Mesenchymal stem cell (in vitro differentiated cells and primary cell): ENCODE measurements around the gene ASXL2.

Source experiments
- DNase-seq: peaks from one replicate; pipeline ENCODE4 v3.0.0-alpha.2; 2013
- H2AFZ ChIP-seq: one replicate; pipeline ENCODE4 v1.6.1; 2013; ENCODE audit warnings: low read depth, mild to moderate bottlenecking, control low read depth, inconsistent platforms, low read length, moderate library complexity
- H2AK5ac ChIP-seq: 2 replicates; pipeline ENCODE4 v1.6.1; 2013; ENCODE audit warnings: low read length, moderate library complexity, mild to moderate bottlenecking, inconsistent platforms; ENCODE audit not compliant: severe bottlenecking
- H2BK120ac ChIP-seq: one replicate; pipeline ENCODE4 v1.6.1; 2013; ENCODE audit warnings: low read depth, mild to moderate bottlenecking, inconsistent platforms, low read length, moderate library complexity
- H2BK12ac ChIP-seq, 2 experiments: one replicate each; pipeline ENCODE4 v1.6.1; 2013; ENCODE audit warnings: inconsistent platforms in 2 of 2, low read length in 2 of 2, mild to moderate bottlenecking in 2 of 2, moderate library complexity in 2 of 2, control low read depth in 1 of 2
- H2BK15ac ChIP-seq: one replicate; pipeline ENCODE4 v1.6.1; 2013; ENCODE audit warnings: mild to moderate bottlenecking, low read depth, inconsistent platforms; ENCODE audit not compliant: poor library complexity, severe bottlenecking
- H2BK5ac ChIP-seq: 2 replicates; pipeline ENCODE4 v1.6.1; 2013; ENCODE audit warnings: low read depth, mild to moderate bottlenecking, low read length, control low read depth, inconsistent platforms; ENCODE audit not compliant: poor library complexity, severe bottlenecking
- H3K14ac ChIP-seq, 2 experiments: one replicate each; pipeline ENCODE4 v1.6.1; 2013; ENCODE audit warnings: inconsistent platforms in 2 of 2, low read length in 2 of 2, control low read depth in 1 of 2, mild to moderate bottlenecking in 1 of 2, moderate library complexity in 1 of 2
- H3K18ac ChIP-seq, 2 experiments: one replicate each; pipeline ENCODE4 v1.6.1; 2013; ENCODE audit warnings: inconsistent platforms in 2 of 2, low read length in 2 of 2, control low read depth in 1 of 2, low read depth in 1 of 2, mild to moderate bottlenecking in 1 of 2
- H3K23ac ChIP-seq, 2 experiments: one replicate each; pipeline ENCODE4 v1.6.1; 2013; ENCODE audit warnings: inconsistent platforms in 2 of 2, low read length in 2 of 2, mild to moderate bottlenecking in 2 of 2, moderate library complexity in 2 of 2, control low read depth in 1 of 2
- H3K27ac ChIP-seq: 2 replicates; pipeline ENCODE4 v1.5.1; 2013; ENCODE audit warnings: mild to moderate bottlenecking, moderate library complexity, low read length, control low read depth, inconsistent platforms; ENCODE audit not compliant: poor library complexity, severe bottlenecking
- H3K27me3 ChIP-seq, 2 experiments: 2 replicates each; pipeline versions ENCODE4 v1.6.1 to v1.7.0; 2013; ENCODE audit warnings: low read length in 2 of 2, mild to moderate bottlenecking in 2 of 2, moderate library complexity in 2 of 2, control low read depth in 1 of 2, inconsistent platforms in 1 of 2; ENCODE audit not compliant: control insufficient read depth in 1 of 2, insufficient read depth in 1 of 2
- H3K36me3 ChIP-seq, 2 experiments: 2 replicates each; pipeline versions ENCODE4 v1.6.1 to v1.7.0; 2013; ENCODE audit warnings: low read length in 2 of 2, control low read depth in 1 of 2, inconsistent platforms in 1 of 2, low read depth in 1 of 2, mild to moderate bottlenecking in 1 of 2; ENCODE audit not compliant: insufficient read depth in 2 of 2, control insufficient read depth in 1 of 2
- H3K4ac ChIP-seq, 2 experiments: one replicate each; pipeline ENCODE4 v1.6.1; 2013; ENCODE audit warnings: inconsistent platforms in 2 of 2, low read length in 2 of 2, mild to moderate bottlenecking in 2 of 2, moderate library complexity in 2 of 2, control low read depth in 1 of 2, low read depth in 1 of 2
- H3K4me1 ChIP-seq: 2 replicates; pipeline ENCODE4 v1.6.1; 2013; ENCODE audit warnings: low read depth, low read length, control low read depth; ENCODE audit not compliant: control insufficient read depth, insufficient read depth
- H3K4me2 ChIP-seq: 2 replicates; pipeline ENCODE4 v1.6.1; 2013; ENCODE audit warnings: low read length, mild to moderate bottlenecking, inconsistent platforms; ENCODE audit not compliant: poor library complexity, severe bottlenecking
- H3K4me3 ChIP-seq, 2 experiments: 2 replicates each; pipeline versions ENCODE4 v1.5.1 to v1.7.0; 2013; ENCODE audit warnings: low read length in 2 of 2, mild to moderate bottlenecking in 2 of 2, control low read depth in 1 of 2, low read depth in 1 of 2; ENCODE audit not compliant: insufficient read depth in 1 of 2
- H3K79me1 ChIP-seq: replicated peaks from 2 replicates; pipeline ENCODE4 v1.6.1; 2013; ENCODE audit warnings: mild to moderate bottlenecking, control low read depth, low read length, inconsistent platforms; ENCODE audit not compliant: poor library complexity, severe bottlenecking
- H3K9ac ChIP-seq: 2 replicates; pipeline ENCODE4 v1.7.0; 2013; ENCODE audit warnings: mild to moderate bottlenecking, low read length, moderate library complexity
- H3K9me3 ChIP-seq: 2 replicates; pipeline ENCODE4 v1.7.0; 2013; ENCODE audit warnings: mild to moderate bottlenecking, low read length; ENCODE audit not compliant: control insufficient read depth
- H4K8ac ChIP-seq: one replicate; pipeline ENCODE4 v1.6.1; 2013; ENCODE audit warnings: inconsistent platforms, mild to moderate bottlenecking, low read length, moderate library complexity
- H4K91ac ChIP-seq: one replicate; pipeline ENCODE4 v1.6.1; 2013; ENCODE audit warnings: mild to moderate bottlenecking, low read length, inconsistent platforms
- WGBS: methylation state at CpG from one replicate; pipeline ENCODE4 v1.1.7; 2013; ENCODE audit warnings: mixed read lengths; 5-methylcytosine and 5-hydroxymethylcytosine counted together

Gene ASXL2

GRCh38 chr2:25835906-25836305 is 42.4 kb downstream of the ASXL2 start:
- H3K14ac ChIP-seq, result no peak overlapping the region
- peaks cover 14% of the 10 kb centered on the region for H3K79me1 ChIP-seq
- no peak overlapping the region for H2AK5ac ChIP-seq
- no peak overlapping the region for H3K9ac ChIP-seq
- no peak overlapping the region for H2BK5ac ChIP-seq
- no peak overlapping the region for H4K91ac ChIP-seq
- H3K9me3 ChIP-seq, result peaks cover 11% of the 10 kb centered on the region
- H3K27me3 ChIP-seq, result no peaks in the 10 kb centered on the region
- no peak overlapping the region for H3K27ac ChIP-seq
- WGBS, result 100% methylated on average over 1 of the region's 2 CpGs
- no peak overlapping the region for H3K4me2 ChIP-seq
- H3K4me3 ChIP-seq, result no peak overlapping the region
- H2BK12ac ChIP-seq, result no peak overlapping the region
- H4K8ac ChIP-seq, result no peak overlapping the region
- H3K18ac ChIP-seq, result no peak overlapping the region
- peaks cover under 1 to 30% of the 10 kb centered on the region in 2 experiments for H3K36me3 ChIP-seq
- no peak overlapping the region for H3K4ac ChIP-seq
- H3K23ac ChIP-seq, result no peak overlapping the region
- H2BK120ac ChIP-seq, result no peak overlapping the region
- no peak overlapping the region for H2BK15ac ChIP-seq
- DNase-seq, result no peak
- H3K4me1 ChIP-seq, result peaks cover 8% of the 10 kb centered on the region
- no peak overlapping the region for H2AFZ ChIP-seq

- Histone ChIP-seq H2BK120ac (no peak overlapping the region), H3K79me1 (peaks cover 17% of the 10 kb centered on the region), H3K23ac (no peak overlapping the region), H2BK15ac (no peak overlapping the region), H3K4me2 (no peak overlapping the region), H3K4me1 (peaks cover 12% of the 10 kb centered on the region), H3K9ac (no peak overlapping the region), H4K91ac (no peak overlapping the region), H3K4me3 (no peak overlapping the region), H3K14ac (no peak overlapping the region), H4K8ac (no peak overlapping the region), H2BK12ac (no peak overlapping the region), H3K18ac (no peak overlapping the region), H3K27me3 (no peaks in the 10 kb centered on the region), H3K9me3 (peaks cover 11% of the 10 kb centered on the region), H2AK5ac (no peak overlapping the region), H3K36me3 (peaks cover 0 to 23% of the 10 kb centered on the region in 2 experiments), H2AFZ (no peak overlapping the region), H2BK5ac (no peak overlapping the region), H3K4ac (no peak overlapping the region), H3K27ac (peak overlapping the region; percentile 58)
- WGBS, result 100% methylated on average over 2 of the region's 2 CpGs
- no peak for DNase-seq
These were observed 44.7 kb downstream of the ASXL2 start for GRCh38 chr2:25833566-25833965.

- Histone ChIP-seq H3K14ac (no peak overlapping the region), H3K18ac (no peak overlapping the region), H3K79me1 (peaks cover 16% of the 10 kb centered on the region), H3K4me1 (peaks cover 12% of the 10 kb centered on the region), H3K36me3 (peaks cover 0 to 23% of the 10 kb centered on the region in 2 experiments), H3K9me3 (peaks cover 11% of the 10 kb centered on the region), H2BK12ac (no peak overlapping the region), H2AK5ac (no peak overlapping the region), H4K91ac (no peak overlapping the region), H2AFZ (no peak overlapping the region), H3K4me2 (no peak overlapping the region), H3K4ac (no peak overlapping the region), H2BK15ac (no peak overlapping the region), H2BK5ac (no peak overlapping the region), H3K27me3 (no peaks in the 10 kb centered on the region), H2BK120ac (no peak overlapping the region), H3K9ac (no peak overlapping the region), H3K4me3 (no peak overlapping the region), H4K8ac (no peak overlapping the region), H3K27ac (no peak overlapping the region), H3K23ac (no peak overlapping the region)
- 100% methylated on average over 2 of the region's 5 CpGs for WGBS
- no peak for DNase-seq
These were observed 45.4 kb downstream of the ASXL2 start for GRCh38 chr2:25832897-25833296.

DNA sequence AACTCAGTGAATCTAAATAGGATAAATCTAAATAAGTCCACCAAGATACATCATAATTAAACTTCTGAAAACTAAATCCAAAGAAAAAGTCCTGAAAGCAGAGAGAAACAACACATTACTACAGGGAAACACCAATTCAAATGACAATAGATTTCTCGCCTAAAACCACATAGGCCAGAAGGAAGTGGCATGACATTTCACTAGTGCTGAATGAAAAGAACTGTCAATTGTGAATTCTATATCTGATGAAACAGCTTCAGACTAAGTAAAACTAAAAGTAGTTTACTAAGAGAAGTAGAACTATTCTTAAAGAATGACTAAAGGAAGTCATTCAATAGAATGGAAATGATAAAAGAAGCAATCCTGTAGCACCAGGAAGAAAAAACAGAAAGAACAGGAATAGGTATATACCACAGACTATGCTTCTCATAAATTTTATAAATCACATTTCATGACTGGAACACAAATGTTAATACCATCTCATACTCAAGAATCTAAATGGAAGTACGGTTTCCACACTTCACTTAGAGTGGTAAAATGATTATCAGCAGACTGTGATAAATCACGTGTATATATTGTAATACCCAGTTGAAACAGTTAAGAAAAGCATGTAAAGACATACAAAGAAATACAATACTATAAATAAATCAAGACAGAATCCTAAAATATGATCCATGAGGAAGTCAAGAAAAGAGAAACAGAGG is 46.4 kb downstream of the ASXL2 start:
- no peak overlapping the region for H2BK12ac ChIP-seq
- H3K9ac ChIP-seq, result no peak overlapping the region
- no peak overlapping the region for H3K4me2 ChIP-seq
- no peak overlapping the region for H3K4ac ChIP-seq
- H3K4me3 ChIP-seq, result no peak overlapping the region
- H4K91ac ChIP-seq, result no peak overlapping the region
- no peak overlapping the region for H2BK15ac ChIP-seq
- H3K36me3 ChIP-seq, result peaks cover 0 to 23% of the 10 kb centered on the region in 2 experiments
- no peak overlapping the region for H3K27ac ChIP-seq
- peaks cover 7% of the 10 kb centered on the region for H3K4me1 ChIP-seq
- DNase-seq, result no peak
- no peak overlapping the region for H4K8ac ChIP-seq
- H3K9me3 ChIP-seq, result peaks cover 11% of the 10 kb centered on the region
- H3K18ac ChIP-seq, result no peak overlapping the region
- H2AK5ac ChIP-seq, result no peak overlapping the region
- no peak overlapping the region for H2BK5ac ChIP-seq
- no peak overlapping the region for H3K23ac ChIP-seq
- no peak overlapping the region for H2AFZ ChIP-seq
- no peak overlapping the region for H2BK120ac ChIP-seq
- peaks cover 14% of the 10 kb centered on the region for H3K79me1 ChIP-seq
- WGBS, result 100% methylated on average over 1 of the region's 3 CpGs
- H3K14ac ChIP-seq, result no peak overlapping the region
- no peaks in the 10 kb centered on the region for H3K27me3 ChIP-seq
